Effector memory CD8-positive, alpha-beta T cell (primary cell): ENCODE results near the gene RIMBP2.

Experiments used
- ATAC-seq: fragments of 150-1000 bp; cut with Tn5 transposase; replicated peaks from 2 replicates; pipeline ENCODE4 v1.10.0; 2021; ENCODE audit warnings: mild to moderate bottlenecking, moderate library complexity
- DNase-seq, 3 experiments: peaks; one replicate each; pipeline ENCODE4 v3.0.0; 2021
- H3K27ac Mint-ChIP-seq, 2 donors: one replicate each; pipeline ENCODE4 v1.8.0; 2022; ENCODE audit warnings: mild to moderate bottlenecking in 2 of 2, mixed read lengths in 2 of 2, moderate library complexity in 2 of 2
- H3K27me3 Mint-ChIP-seq, 2 donors: one replicate each; pipeline ENCODE4 v1.8.0; 2022; ENCODE audit warnings: mixed read lengths in 2 of 2
- H3K36me3 Mint-ChIP-seq: one replicate; pipeline ENCODE4 v1.8.0; 2022; ENCODE audit warnings: mild to moderate bottlenecking, moderate library complexity, mixed read lengths; ENCODE audit not compliant: insufficient read depth
- H3K4me1 Mint-ChIP-seq, 2 donors: one replicate each; pipeline ENCODE4 v1.8.0; 2022; ENCODE audit warnings: low read depth in 2 of 2, mixed read lengths in 2 of 2
- H3K4me3 Mint-ChIP-seq, 2 donors: one replicate each; pipeline ENCODE4 v1.8.0; 2022; ENCODE audit warnings: mild to moderate bottlenecking in 2 of 2, mixed read lengths in 2 of 2, moderate library complexity in 2 of 2
- H3K9me3 Mint-ChIP-seq, 2 donors: one replicate each; pipeline ENCODE4 v1.8.0; 2022; ENCODE audit warnings: mixed read lengths in 2 of 2

The RIMBP2 gene

GRCh38 chr12:130485291-130486145 lies 230.6 kb downstream of the RIMBP2 start:
- H3K27me3 Mint-ChIP-seq: peaks cover 0 to 26% of the 10 kb centered on the region in 2 donors
- ATAC-seq (no peak), DNase-seq (no peak)
- H3K4me3 Mint-ChIP-seq: no peak overlapping the region
- H3K9me3 Mint-ChIP-seq: peaks cover 0 to 8% of the 10 kb centered on the region in 2 donors
- no peak overlapping the region for H3K27ac Mint-ChIP-seq
- H3K36me3 Mint-ChIP-seq: no peaks in the 10 kb centered on the region
- H3K4me1 Mint-ChIP-seq: no peaks in the 10 kb centered on the region

GRCh38 chr12:130484221-130484620 lies 231.9 kb downstream of the RIMBP2 start:
- ATAC-seq (no peak), DNase-seq (no peak)
- peaks cover 0 to 8% of the 10 kb centered on the region in 2 donors for H3K9me3 Mint-ChIP-seq
- no peaks in the 10 kb centered on the region for H3K4me1 Mint-ChIP-seq
- H3K4me3 Mint-ChIP-seq: no peak overlapping the region
- H3K27me3 Mint-ChIP-seq: peaks cover 0 to 26% of the 10 kb centered on the region in 2 donors
- H3K36me3 Mint-ChIP-seq: no peaks in the 10 kb centered on the region
- H3K27ac Mint-ChIP-seq: no peak overlapping the region

- Mint-ChIP-seq H3K4me1 (no peaks in the 10 kb centered on the region), H3K36me3 (no peaks in the 10 kb centered on the region)
- no peak for DNase-seq
These were observed 232.4 kb downstream of the RIMBP2 start for GRCh38 chr12:130483616-130484180.

GRCh38 chr12:130482448-130482847 lies 233.7 kb downstream of the RIMBP2 start:
- no peaks in the 10 kb centered on the region for H3K4me1 Mint-ChIP-seq
- H3K4me3 Mint-ChIP-seq: no peak overlapping the region
- no peak for ATAC-seq
- no peak for DNase-seq
- peaks cover 0 to 20% of the 10 kb centered on the region in 2 donors for H3K27me3 Mint-ChIP-seq
- no peaks in the 10 kb centered on the region for H3K36me3 Mint-ChIP-seq
- peaks cover 0 to 8% of the 10 kb centered on the region in 2 donors for H3K9me3 Mint-ChIP-seq
- H3K27ac Mint-ChIP-seq: no peak overlapping the region

More at GRCh38 chr12:130483616-130484180, 232.4 kb downstream of the RIMBP2 start:
- no peak overlapping the region for H3K4me3 Mint-ChIP-seq
- H3K27me3 Mint-ChIP-seq: peaks cover 0 to 24% of the 10 kb centered on the region in 2 donors
- ATAC-seq: no peak
- no peak overlapping the region for H3K27ac Mint-ChIP-seq
- peaks cover 0 to 8% of the 10 kb centered on the region in 2 donors for H3K9me3 Mint-ChIP-seq

GRCh38 chr12:130481392-130481879 lies 234.7 kb downstream of the RIMBP2 start:
- H3K36me3 Mint-ChIP-seq: no peaks in the 10 kb centered on the region
- H3K4me3 Mint-ChIP-seq: no peak overlapping the region
- H3K27me3 Mint-ChIP-seq: peaks cover 0 to 14% of the 10 kb centered on the region in 2 donors
- ATAC-seq: no peak
- no peaks in the 10 kb centered on the region for H3K4me1 Mint-ChIP-seq
- DNase-seq: no peak
- H3K9me3 Mint-ChIP-seq: peaks cover 0 to 3% of the 10 kb centered on the region in 2 donors
- no peak overlapping the region for H3K27ac Mint-ChIP-seq

GRCh38 chr12:130480887-130481286 lies 235.2 kb downstream of the RIMBP2 start:
- H3K36me3 Mint-ChIP-seq: no peaks in the 10 kb centered on the region
- peaks cover 0 to 3% of the 10 kb centered on the region in 2 donors for H3K9me3 Mint-ChIP-seq
- no peak overlapping the region for H3K27ac Mint-ChIP-seq

GRCh38 chr12:130480231-130480630 lies 235.9 kb downstream of the RIMBP2 start:
- Mint-ChIP-seq H3K27ac (no peak overlapping the region), H3K4me3 (no peak overlapping the region), H3K27me3 (peaks cover 0 to 14% of the 10 kb centered on the region in 2 donors), H3K9me3 (peaks cover 0 to 3% of the 10 kb centered on the region in 2 donors), H3K36me3 (no peaks in the 10 kb centered on the region), H3K4me1 (no peaks in the 10 kb centered on the region)
- ATAC-seq: no peak
- no peak for DNase-seq

More at GRCh38 chr12:130480887-130481286, 235.2 kb downstream of the RIMBP2 start:
- DNase-seq (no peak), ATAC-seq (no peak)
- no peaks in the 10 kb centered on the region for H3K4me1 Mint-ChIP-seq
- no peak overlapping the region for H3K4me3 Mint-ChIP-seq
- H3K27me3 Mint-ChIP-seq: peaks cover 0 to 14% of the 10 kb centered on the region in 2 donors

GRCh38 chr12:130479401-130480125 lies 236.5 kb downstream of the RIMBP2 start:
- no peaks in the 10 kb centered on the region for H3K4me1 Mint-ChIP-seq
- no peaks in the 10 kb centered on the region for H3K36me3 Mint-ChIP-seq
- ATAC-seq: no peak
- peaks cover 0 to 13% of the 10 kb centered on the region in 2 donors for H3K27me3 Mint-ChIP-seq
- no peak overlapping the region for H3K4me3 Mint-ChIP-seq
- H3K9me3 Mint-ChIP-seq: peaks cover 0 to 3% of the 10 kb centered on the region in 2 donors
- DNase-seq: no peak
- H3K27ac Mint-ChIP-seq: no peak overlapping the region

GRCh38 chr12:130478786-130479185 lies 237.3 kb downstream of the RIMBP2 start:
- Mint-ChIP-seq H3K27ac (no peak overlapping the region), H3K4me3 (no peak overlapping the region), H3K27me3 (peaks cover 0 to 6% of the 10 kb centered on the region in 2 donors), H3K4me1 (no peaks in the 10 kb centered on the region), H3K36me3 (no peaks in the 10 kb centered on the region), H3K9me3 (no peaks in the 10 kb centered on the region)
- DNase-seq: no peak
- ATAC-seq: no peak

- peaks cover 0 to 6% of the 10 kb centered on the region in 2 donors for H3K27me3 Mint-ChIP-seq
- H3K4me3 Mint-ChIP-seq: no peak overlapping the region
- H3K36me3 Mint-ChIP-seq: peaks cover 2% of the 10 kb centered on the region
- H3K27ac Mint-ChIP-seq: no peak overlapping the region
- no peaks in the 10 kb centered on the region for H3K4me1 Mint-ChIP-seq
- DNase-seq (no peak), ATAC-seq (no peak)
- H3K9me3 Mint-ChIP-seq: no peaks in the 10 kb centered on the region
These were observed 238.4 kb downstream of the RIMBP2 start for GRCh38 chr12:130477701-130478100.

GRCh38 chr12:130477266-130477665 lies 238.8 kb downstream of the RIMBP2 start:
- H3K27ac Mint-ChIP-seq: no peak overlapping the region
- no peaks in the 10 kb centered on the region for H3K4me1 Mint-ChIP-seq
- H3K36me3 Mint-ChIP-seq: peaks cover 2% of the 10 kb centered on the region
- H3K27me3 Mint-ChIP-seq: peaks cover 0 to 6% of the 10 kb centered on the region in 2 donors
- no peak for DNase-seq
- no peaks in the 10 kb centered on the region for H3K9me3 Mint-ChIP-seq
- no peak for ATAC-seq
- no peak overlapping the region for H3K4me3 Mint-ChIP-seq

GRCh38 chr12:130476451-130477135 lies 239.5 kb downstream of the RIMBP2 start:
- H3K9me3 Mint-ChIP-seq: no peaks in the 10 kb centered on the region
- H3K4me1 Mint-ChIP-seq: no peaks in the 10 kb centered on the region
- H3K36me3 Mint-ChIP-seq: peaks cover 2% of the 10 kb centered on the region
- no peak overlapping the region for H3K4me3 Mint-ChIP-seq
- H3K27ac Mint-ChIP-seq: no peak overlapping the region
- H3K27me3 Mint-ChIP-seq: no peaks in the 10 kb centered on the region
- ATAC-seq (no peak), DNase-seq (no peak)
